GM21723 (cell line): ENCODE data around the gene PRPSAP2.

Experiments
- ATAC-seq: cut with Tn5 transposase; IDR thresholded peaks from one replicate; pipeline ENCODE4 v1.9.1; 2021; ENCODE audit warnings: mild to moderate bottlenecking, moderate library complexity; ENCODE audit not compliant: unreplicated experiment

The PRPSAP2 gene

DNA sequence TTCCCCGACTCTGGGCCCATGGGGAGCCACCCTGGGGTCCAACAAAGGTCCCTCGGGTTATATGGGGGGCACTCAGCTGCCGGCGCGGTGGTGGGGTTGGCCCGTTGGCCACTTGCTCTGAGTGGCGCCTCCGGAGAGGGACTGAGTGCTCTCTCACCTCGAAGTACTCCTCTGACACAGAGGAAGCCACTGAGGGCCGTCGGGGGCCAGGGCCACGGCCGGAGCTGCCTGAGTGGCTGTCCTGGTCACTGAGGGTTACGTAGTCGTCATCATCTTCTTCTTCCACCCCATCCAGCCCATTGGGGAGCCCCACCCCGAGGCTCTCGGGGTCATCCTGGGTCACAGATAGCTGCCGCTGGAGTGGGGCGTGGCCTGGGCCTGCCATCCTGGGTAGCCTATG is 119.7 kb downstream of the PRPSAP2 start:
- ATAC-seq = no peak

DNA sequence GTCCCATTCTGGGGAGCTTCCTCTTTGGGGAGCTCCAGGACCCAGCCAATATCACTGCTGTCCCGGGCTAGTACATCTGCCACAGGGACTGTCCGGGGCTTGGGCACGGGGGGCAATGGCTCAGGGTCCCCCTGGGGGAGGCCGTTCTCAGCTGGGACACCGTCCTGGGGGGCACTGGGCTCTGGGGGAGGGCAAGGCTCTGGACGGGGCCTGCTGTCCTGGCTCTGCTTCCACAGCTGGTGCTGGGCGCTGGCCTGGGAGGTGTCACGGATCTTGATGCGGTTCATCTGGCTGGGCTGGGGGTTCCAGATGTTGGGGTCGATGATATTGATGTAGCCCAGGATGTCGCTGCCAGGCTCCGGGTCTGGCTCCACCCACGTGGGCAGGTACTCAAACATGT is 120.1 kb downstream of the PRPSAP2 start:
- no peak for ATAC-seq

DNA sequence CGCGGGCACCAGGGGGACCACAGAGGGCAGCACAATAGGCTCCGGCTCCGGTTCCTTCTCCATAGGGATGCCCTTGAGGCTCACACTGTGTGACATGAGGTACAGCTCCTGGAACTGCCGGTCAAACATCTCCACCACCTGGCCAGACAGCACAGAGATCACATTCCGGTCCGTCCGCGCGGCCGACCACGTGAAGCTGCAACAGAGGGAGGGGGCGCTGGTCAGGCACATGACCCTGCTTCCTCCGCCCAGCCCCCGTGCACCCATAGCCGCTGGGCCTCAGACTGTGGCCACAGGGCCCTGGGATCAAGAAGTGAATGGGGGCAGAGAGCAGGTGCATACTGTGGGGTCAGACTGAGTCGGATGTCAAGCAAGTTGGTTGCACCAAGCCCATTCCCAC is 120.7 kb downstream of the PRPSAP2 start:
- ATAC-seq = no peak
